ENCODE results near the gene NUDT16L1. TPM values are rescaled to one million over a fixed set of nuclear protein-coding genes. Genes with fewer than 3 reads are reported as not detected.

Gene NUDT16L1
- total RNA-seq, 1 donor from 2014 or later, result 61.9 TPM

DNA sequence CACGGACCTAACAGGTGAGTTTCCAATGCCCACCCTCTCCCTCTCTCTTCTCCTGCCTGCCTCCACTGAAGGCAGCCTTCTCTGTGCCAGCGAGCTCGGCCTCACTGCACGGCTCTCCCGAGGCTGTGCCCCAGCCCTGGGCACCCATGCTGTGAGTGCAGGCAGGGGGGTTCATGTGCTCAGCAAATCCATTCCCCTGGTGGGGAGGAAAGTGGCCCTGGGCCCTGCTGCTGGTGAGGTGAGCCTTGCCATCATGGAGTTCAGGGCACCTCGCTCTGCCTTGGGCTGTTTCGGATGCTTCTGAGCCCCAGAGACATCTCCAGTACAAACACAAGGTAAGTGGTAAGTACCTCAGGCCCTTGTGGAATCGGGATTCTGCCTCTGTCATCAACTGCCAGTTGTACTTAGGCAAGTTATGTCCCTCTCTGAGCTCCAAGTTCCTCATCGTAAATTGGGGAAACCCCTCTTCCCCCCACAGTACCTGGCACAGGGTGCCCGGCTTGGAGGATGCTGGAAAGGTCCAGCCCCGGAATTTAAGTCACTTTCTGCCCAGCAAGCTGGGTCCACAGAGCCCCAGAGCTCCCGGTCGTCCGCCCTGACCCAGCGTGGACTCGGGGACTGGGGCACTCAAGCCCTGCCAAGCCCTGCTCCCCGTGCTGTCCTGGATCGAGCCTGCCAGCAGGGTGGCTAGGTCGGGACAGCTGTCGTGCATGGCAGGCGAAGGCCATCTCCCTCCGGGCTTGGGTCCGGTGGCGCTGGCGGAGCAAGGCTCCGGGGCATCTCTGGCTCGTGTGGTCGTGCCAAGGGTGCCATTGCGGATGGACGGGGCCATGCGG is 684 bp upstream of the NUDT16L1 start:
- no peak for DNase-seq
- Histone ChIP-seq H3K9me3 (replicated peaks) (no peaks in the 10 kb centered on the region), H3K4me3 (peak overlapping the region; percentile 100), H3K4me1 (peaks cover 59% of the 10 kb centered on the region), H3K27me3 (ENCODE audit: low read depth) (no peaks in the 10 kb centered on the region), H3K36me3 (peaks cover 32% of the 10 kb centered on the region), H3K27ac (replicated peaks) (peak overlapping the region; percentile 92)
- intact Hi-C loops (cut with micrococcal nuclease), result no loop called here
- TF ChIP-seq CTCF (IDR thresholded peaks at IDR 0.05; ENCODE audit: borderline replicate concordance), result no peak

DNA sequence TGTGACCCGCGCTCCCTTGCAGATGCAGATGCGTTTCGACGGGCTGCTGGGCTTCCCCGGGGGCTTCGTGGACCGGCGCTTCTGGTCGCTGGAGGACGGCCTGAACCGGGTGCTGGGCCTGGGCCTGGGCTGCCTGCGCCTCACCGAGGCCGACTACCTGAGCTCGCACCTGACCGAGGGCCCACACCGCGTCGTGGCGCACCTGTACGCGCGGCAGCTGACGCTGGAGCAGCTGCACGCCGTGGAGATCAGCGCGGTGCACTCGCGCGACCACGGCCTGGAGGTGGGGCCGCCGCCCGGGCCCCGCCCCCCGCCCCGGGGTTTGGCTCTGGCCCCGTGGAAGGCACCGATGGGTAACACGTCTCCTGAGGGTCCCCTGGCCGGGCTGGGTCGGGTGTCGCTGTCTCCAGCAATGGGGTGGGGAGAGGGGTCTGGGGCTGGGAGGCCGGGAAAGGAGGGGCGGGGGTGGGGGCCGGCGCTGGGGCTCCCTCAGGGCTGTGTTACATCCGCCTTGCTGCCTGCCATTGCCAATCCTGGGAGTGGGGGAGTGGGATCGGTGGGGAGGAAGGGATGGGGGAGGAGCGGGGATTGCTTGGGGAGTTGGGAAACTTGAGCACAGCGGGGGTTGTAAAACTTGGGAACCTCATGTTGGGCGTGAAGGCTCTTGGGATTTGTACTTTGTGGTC is 737 bp downstream of the NUDT16L1 start:
- H3K36me3 ChIP-seq, result peaks cover 41% of the 10 kb centered on the region
- no peaks in the 10 kb centered on the region for H3K27me3 ChIP-seq (ENCODE audit: low read depth)
- no peaks in the 10 kb centered on the region for H3K9me3 ChIP-seq (replicated peaks)
- intact Hi-C loops (cut with micrococcal nuclease), result no loop called here
- peak; percentile 49 for DNase-seq
- H3K4me1 ChIP-seq, result peaks cover 50% of the 10 kb centered on the region
- H3K27ac ChIP-seq (replicated peaks), result peak overlapping the region; percentile 92
- no peak for TF ChIP-seq CTCF (IDR thresholded peaks at IDR 0.05; ENCODE audit: borderline replicate concordance)
- H3K4me3 ChIP-seq, result peak overlapping the region; percentile 100

GRCh38 chr16:4694642-4695451 is 1.5 kb downstream of the NUDT16L1 start:
- intact Hi-C loops (cut with micrococcal nuclease), result no loop called here
- Histone ChIP-seq H3K27me3 (ENCODE audit: low read depth) (no peaks in the 10 kb centered on the region), H3K27ac (replicated peaks) (peak overlapping the region; percentile 92), H3K4me1 (peaks cover 50% of the 10 kb centered on the region), H3K36me3 (peaks cover 43% of the 10 kb centered on the region), H3K4me3 (peak overlapping the region; percentile 100), H3K9me3 (replicated peaks) (no peaks in the 10 kb centered on the region)
- TF ChIP-seq CTCF (IDR thresholded peaks at IDR 0.05; ENCODE audit: borderline replicate concordance), result peak; percentile 23
- peak; percentile 55 for DNase-seq

DNA sequence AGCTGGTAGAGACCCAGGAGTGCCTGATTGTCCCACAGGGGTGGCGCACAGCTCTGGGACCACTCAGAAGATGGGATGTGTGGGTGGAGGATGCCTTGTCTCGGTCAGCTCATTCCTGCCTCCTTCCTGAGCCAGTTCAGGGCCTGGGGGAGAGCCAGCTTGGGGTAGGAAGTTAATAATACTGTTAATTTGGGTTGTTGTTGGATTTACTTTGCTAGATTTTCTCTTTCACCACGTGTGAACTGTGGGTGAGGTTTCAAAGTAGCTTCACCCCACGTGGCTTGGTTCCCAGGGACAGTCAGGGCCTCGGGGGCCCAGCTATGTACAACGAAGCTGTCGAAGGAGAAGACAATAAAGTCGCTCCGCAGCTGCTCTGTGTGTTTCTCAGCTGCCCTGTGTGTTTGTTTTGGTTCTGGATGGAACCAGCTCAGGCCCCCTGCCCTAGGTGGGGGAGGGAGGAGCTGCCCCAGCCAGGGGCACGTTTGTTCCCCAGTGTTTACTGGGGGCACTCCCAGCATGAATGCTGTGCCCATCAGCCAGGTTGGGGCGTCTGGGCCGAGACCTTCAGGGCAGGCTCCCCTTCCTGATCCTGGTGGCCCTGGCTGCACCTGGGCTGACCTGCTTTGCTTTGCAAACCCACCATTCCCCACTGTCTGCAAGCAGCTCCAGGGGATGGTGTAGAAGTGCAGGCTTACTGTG is 2.3 kb downstream of the NUDT16L1 start:
- Histone ChIP-seq H3K27ac (replicated peaks) (peak overlapping the region; percentile 92), H3K9me3 (replicated peaks) (no peaks in the 10 kb centered on the region), H3K4me1 (peaks cover 45% of the 10 kb centered on the region), H3K27me3 (ENCODE audit: low read depth) (no peaks in the 10 kb centered on the region), H3K36me3 (peaks cover 51% of the 10 kb centered on the region), H3K4me3 (peak overlapping the region; percentile 100)
- intact Hi-C loops (cut with micrococcal nuclease), result no loop called here
- TF ChIP-seq CTCF (IDR thresholded peaks at IDR 0.05; ENCODE audit: borderline replicate concordance), result no peak
- no peak for DNase-seq

All from left ventricle myocardium inferior (tissue), 1 donor.